ENCODE data around the gene AACS.

DNA sequence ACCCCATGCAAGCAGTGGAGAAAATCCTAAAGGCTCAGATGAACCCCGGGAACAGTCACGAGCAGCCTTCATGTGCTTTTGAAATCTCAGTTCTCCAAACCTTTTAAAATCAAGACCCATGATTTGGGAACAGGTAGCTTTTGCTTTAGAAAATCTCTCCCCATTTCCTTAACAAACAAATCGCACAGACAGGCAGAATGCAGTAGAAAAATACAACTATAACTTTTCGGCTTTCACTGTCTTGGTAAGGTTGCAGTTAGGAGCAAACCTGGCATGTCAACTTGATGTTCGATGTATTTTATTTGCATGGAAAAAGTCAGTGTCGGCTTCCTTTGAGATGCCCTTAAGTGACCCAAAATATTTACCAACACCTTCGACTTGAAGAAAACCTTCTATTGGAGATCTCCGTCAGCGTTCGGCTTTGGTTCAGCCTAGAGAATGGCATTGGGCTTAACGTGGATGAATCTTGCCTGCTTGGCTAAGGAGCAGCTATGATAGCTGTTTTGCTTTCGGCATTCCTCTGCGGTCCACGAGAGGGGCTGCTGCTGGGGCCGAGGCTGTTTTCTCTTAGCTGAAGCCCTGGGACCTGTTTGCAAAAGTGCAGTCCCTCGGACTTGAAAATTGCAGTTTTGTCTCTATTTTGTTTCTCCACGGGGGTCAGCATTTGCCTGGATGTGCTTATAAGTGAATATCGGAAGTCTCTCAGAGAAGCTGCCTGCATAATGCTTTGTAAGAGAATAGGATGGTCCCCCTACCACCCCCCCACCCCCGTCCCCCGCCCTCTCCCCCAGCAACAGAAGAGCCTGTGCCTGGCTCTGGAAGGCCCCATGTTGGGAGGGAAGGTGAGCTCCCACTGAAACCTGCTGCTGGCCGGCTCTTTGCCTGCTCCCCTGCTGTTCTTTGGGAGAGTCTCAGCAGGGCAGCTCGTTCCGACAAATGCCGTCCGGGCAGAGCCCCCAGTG is 122.8 kb downstream of the AACS start:
- TF ChIP-seq POLR2AphosphoS5 (IDR thresholded peaks at IDR 0.05; ENCODE audit: low read depth, low read length), result no peak
- TF ChIP-seq, protein P1, sequence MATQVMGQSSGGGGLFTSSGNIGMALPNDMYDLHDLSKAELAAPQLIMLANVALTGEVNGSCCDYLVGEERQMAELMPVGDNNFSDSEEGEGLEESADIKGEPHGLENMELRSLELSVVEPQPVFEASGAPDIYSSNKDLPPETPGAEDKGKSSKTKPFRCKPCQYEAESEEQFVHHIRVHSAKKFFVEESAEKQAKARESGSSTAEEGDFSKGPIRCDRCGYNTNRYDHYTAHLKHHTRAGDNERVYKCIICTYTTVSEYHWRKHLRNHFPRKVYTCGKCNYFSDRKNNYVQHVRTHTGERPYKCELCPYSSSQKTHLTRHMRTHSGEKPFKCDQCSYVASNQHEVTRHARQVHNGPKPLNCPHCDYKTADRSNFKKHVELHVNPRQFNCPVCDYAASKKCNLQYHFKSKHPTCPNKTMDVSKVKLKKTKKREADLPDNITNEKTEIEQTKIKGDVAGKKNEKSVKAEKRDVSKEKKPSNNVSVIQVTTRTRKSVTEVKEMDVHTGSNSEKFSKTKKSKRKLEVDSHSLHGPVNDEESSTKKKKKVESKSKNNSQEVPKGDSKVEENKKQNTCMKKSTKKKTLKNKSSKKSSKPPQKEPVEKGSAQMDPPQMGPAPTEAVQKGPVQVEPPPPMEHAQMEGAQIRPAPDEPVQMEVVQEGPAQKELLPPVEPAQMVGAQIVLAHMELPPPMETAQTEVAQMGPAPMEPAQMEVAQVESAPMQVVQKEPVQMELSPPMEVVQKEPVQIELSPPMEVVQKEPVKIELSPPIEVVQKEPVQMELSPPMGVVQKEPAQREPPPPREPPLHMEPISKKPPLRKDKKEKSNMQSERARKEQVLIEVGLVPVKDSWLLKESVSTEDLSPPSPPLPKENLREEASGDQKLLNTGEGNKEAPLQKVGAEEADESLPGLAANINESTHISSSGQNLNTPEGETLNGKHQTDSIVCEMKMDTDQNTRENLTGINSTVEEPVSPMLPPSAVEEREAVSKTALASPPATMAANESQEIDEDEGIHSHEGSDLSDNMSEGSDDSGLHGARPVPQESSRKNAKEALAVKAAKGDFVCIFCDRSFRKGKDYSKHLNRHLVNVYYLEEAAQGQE (IDR thresholded peaks at IDR 0.05; ENCODE audit: insufficient read depth in 1 of 2, low read depth in 2 of 2, low read length in 2 of 2), result no peak
- TF ChIP-seq TAF1 (IDR thresholded peaks at IDR 0.05; ENCODE audit: borderline replicate concordance, insufficient read depth, low read length), result no peak

Data from PFSK-1 (cell line).